ENCODE measurements around the gene OGDHL. TPM values are rescaled to one million over a fixed set of nuclear protein-coding genes. Genes with fewer than 3 reads are reported as not detected.

Gene OGDHL
- total RNA-seq, 4 donors from 2014 or later, result 0.13 to 0.20 TPM; not detected in 2

GRCh38 chr10:49688261-49688846, 73.8 kb downstream of the OGDHL start:
- TF ChIP-seq CTCF (IDR thresholded peaks at IDR 0.05 in 4 of 5, conservative IDR thresholded peaks at IDR 0.05 in 1 of 5) (no peak), POLR2A (IDR thresholded peaks at IDR 0.05) (no peak)
- no peaks in the 10 kb centered on the region for H3K4me1 ChIP-seq
- DNase-seq (no peak), ATAC-seq (no peak)
- no peaks in the 10 kb centered on the region for H3K9me3 ChIP-seq
- H3K27me3 ChIP-seq, result peaks cover 6 to 23% (median 10%) of the 10 kb centered on the region in 3 donors
- no peak overlapping the region for H3K27ac ChIP-seq
- H3K4me3 ChIP-seq, result no peak overlapping the region
- intact Hi-C loops (cut with DNase I; ENCODE audit: low total_unique reads), result no loop called here
- in situ Hi-C loops (cut with MboI; ENCODE audit: low sequenced_read_pairs in 4 of 4), result no loop called here
- no peaks in the 10 kb centered on the region for H3K36me3 ChIP-seq

- H3K9me3 ChIP-seq, result peaks cover 0 to 7% (median 0%) of the 10 kb centered on the region in 3 donors
- no peak overlapping the region for H3K4me3 ChIP-seq
- DNase-seq (no peak), ATAC-seq (no peak)
- no peak for TF ChIP-seq POLR2A (IDR thresholded peaks at IDR 0.05)
- TF ChIP-seq CTCF (IDR thresholded peaks at IDR 0.05 in 4 of 5, conservative IDR thresholded peaks at IDR 0.05 in 1 of 5), result no peak
- H3K27ac ChIP-seq, result no peak overlapping the region
- H3K4me1 ChIP-seq, result no peaks in the 10 kb centered on the region
- H3K27me3 ChIP-seq, result peaks cover 6 to 16% (median 6%) of the 10 kb centered on the region in 3 donors
- in situ Hi-C loops (cut with MboI; ENCODE audit: low sequenced_read_pairs in 4 of 4), result no loop called here
- H3K36me3 ChIP-seq, result no peaks in the 10 kb centered on the region
- intact Hi-C loops (cut with DNase I; ENCODE audit: low total_unique reads), result no loop called here
Observed at GRCh38 chr10:49686651-49687050, 75.5 kb downstream of the OGDHL start.

Other genes starting within 250 kb of the OGDHL start
- gene ERCC6, start 223.2 kb downstream of the OGDHL start, total RNA-seq, result 10 to 100 TPM in 3 of 4 donors, 1 to 10 TPM in 1; 8.7 to 16.7 (median 10.5) TPM
- gene SLC18A3, start 152.0 kb downstream of the OGDHL start, total RNA-seq, result not detected
- not detected for gene CHAT, start 148.3 kb downstream of the OGDHL start, total RNA-seq
- not detected for gene C10orf53, start 82.7 kb downstream of the OGDHL start, total RNA-seq
- 10 to 100 TPM; 14.3 to 18.9 (median 16.8) TPM for gene PARG, start 179.7 kb upstream of the OGDHL start, total RNA-seq
- 10 to 100 TPM; 17.2 to 33.4 (median 19.0) TPM for gene TIMM23B, start 179.7 kb upstream of the OGDHL start, total RNA-seq
- 10 to 100 TPM in 1 of 4 donors, 1 to 10 TPM in 3; 2.9 to 13.0 (median 5.0) TPM for gene AGAP6, start 226.1 kb upstream of the OGDHL start, total RNA-seq